OCI-LY7 (cell line): ENCODE results near the gene ANKH.

Experiments used
- CTCF ChIP-seq: fragments of 200-600 bp; sonication (generic); conservative IDR thresholded peaks from 2 replicates; pipeline ENCODE4 v1.5.1; 2014; ENCODE audit warnings: mild to moderate bottlenecking, antibody characterized with exemption, low read length, moderate library complexity, mixed read lengths
- EZH2phosphoT487 ChIP-seq: fragments of 200-600 bp; sonication (generic); IDR thresholded peaks from 2 replicates; pipeline ENCODE4 v1.6.1; 2018; ENCODE audit warnings: low read depth, borderline replicate concordance, mild to moderate bottlenecking, mixed run types, antibody characterized with exemption, low read length, moderate library complexity, mixed read lengths

DNA sequence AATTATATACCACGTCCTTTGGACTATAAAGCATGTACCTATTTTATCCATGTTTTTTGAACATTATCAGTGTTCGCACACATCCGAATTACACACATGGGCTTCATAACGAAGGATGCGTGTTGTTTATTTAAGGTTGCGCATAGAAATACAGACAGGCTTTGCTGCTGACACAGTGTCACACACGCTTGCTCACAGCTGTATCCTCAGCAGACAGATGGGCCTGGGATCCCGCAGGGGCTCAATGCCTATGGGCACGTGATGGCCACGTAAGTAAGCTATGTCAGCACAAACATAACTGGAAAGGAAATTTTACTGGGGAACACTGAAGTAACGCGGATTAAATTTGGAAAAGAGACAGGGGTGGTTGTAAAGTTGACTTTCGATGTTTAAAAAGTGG, 130.4 kb downstream of the ANKH start:
- no peak for TF ChIP-seq CTCF
- no peak for TF ChIP-seq EZH2phosphoT487
